OCI-LY7 (cell line): ENCODE data around the gene COCH. TPM values are rescaled to one million over a fixed set of nuclear protein-coding genes. Genes with fewer than 3 reads are reported as not detected.
A peak's percentile ranks its signal among the peaks of the same experiment; 100 is the strongest.

ENCODE experiments used
- BruUV-seq: library from RNA; stranded (reverse); fragments of 400-500 nt; replicated peaks from 2 replicates; lab custom pipeline; 2021; lab: Mats Ljungman, UMichigan
- CTCF ChIA-PET: fragments of 300-600 bp; sonication (Branson Sonifier 250); formaldehyde crosslinking; loops from one replicate; lab custom pipeline; 2022; ENCODE audit warnings: antibody characterized with exemption; ENCODE audit not compliant: unreplicated experiment; lab: Charles Lee
- POLR2A ChIA-PET: fragments of 300-600 bp; sonication (Branson Sonifier 250); formaldehyde crosslinking; loops from one replicate; lab custom pipeline; 2022; ENCODE audit warnings: antibody characterized with exemption; lab: Charles Lee
- DNase-seq: peaks from one replicate; pipeline ENCODE4 v3.0.0-alpha.2; 2015; ENCODE audit warnings: low spot score
- H2AFZ ChIP-seq: fragments of 200-600 bp; sonication (generic), shearing (Covaris generic); 2 replicates; pipeline ENCODE4 v1.6.1; 2014; ENCODE audit warnings: mild to moderate bottlenecking, antibody characterized with exemption, low read length, moderate library complexity
- H3K27ac ChIP-seq: fragments of 200-600 bp; sonication (generic); 2 replicates; pipeline ENCODE4 v1.5.1; 2014; ENCODE audit warnings: mixed run types, low read depth, mild to moderate bottlenecking, moderate library complexity, low read length, inconsistent platforms; ENCODE audit not compliant: poor library complexity, severe bottlenecking
- H3K36me3 ChIP-seq: fragments of 200-600 bp; sonication (generic); 2 replicates; pipeline ENCODE4 v1.6.1; 2014; ENCODE audit warnings: mild to moderate bottlenecking, antibody characterized with exemption, low read length, moderate library complexity, mixed read lengths; ENCODE audit not compliant: insufficient read depth
- H3K4me1 ChIP-seq: fragments of 200-600 bp; sonication (generic); 2 replicates; pipeline ENCODE4 v1.5.1; 2014; ENCODE audit warnings: mild to moderate bottlenecking, low read length; ENCODE audit not compliant: insufficient read depth, poor library complexity, severe bottlenecking
- H3K4me2 ChIP-seq: fragments of 200-600 bp; sonication (generic); 2 replicates; pipeline ENCODE4 v1.6.1; 2014; ENCODE audit warnings: mild to moderate bottlenecking, low read length
- H3K4me3 ChIP-seq: fragments of 200-600 bp; sonication (generic); 2 replicates; pipeline ENCODE4 v1.5.1; 2014; ENCODE audit warnings: mild to moderate bottlenecking, low read depth, low read length; ENCODE audit not compliant: poor library complexity, severe bottlenecking
- H3K79me2 ChIP-seq: fragments of 200-600 bp; sonication (generic); 2 replicates; pipeline ENCODE4 v1.6.1; 2016; ENCODE audit warnings: low read depth, mild to moderate bottlenecking, low read length, moderate library complexity, mixed read lengths; ENCODE audit not compliant: insufficient read depth
- H3K9me2 ChIP-seq: fragments of 200-600 bp; sonication (generic); 2 replicates; pipeline ENCODE4 v1.6.1; 2016; ENCODE audit warnings: mild to moderate bottlenecking, low read length, mixed read lengths; ENCODE audit not compliant: insufficient read depth
- H3K9me3 ChIP-seq: fragments of 200-600 bp; sonication (generic); 2 replicates; pipeline ENCODE4 v1.6.1; 2014; ENCODE audit warnings: mild to moderate bottlenecking, mixed run types, low read length, mixed read lengths
- H4K20me1 ChIP-seq: fragments of 200-600 bp; sonication (generic); 2 replicates; pipeline ENCODE4 v1.6.1; 2014; ENCODE audit warnings: mild to moderate bottlenecking, antibody characterized with exemption, low read length, moderate library complexity, mixed read lengths; ENCODE audit not compliant: insufficient read depth
- EZH2phosphoT487 ChIP-seq: fragments of 200-600 bp; sonication (generic); IDR thresholded peaks from 2 replicates; pipeline ENCODE4 v1.6.1; 2018; ENCODE audit warnings: low read depth, borderline replicate concordance, mild to moderate bottlenecking, mixed run types, antibody characterized with exemption, low read length, moderate library complexity, mixed read lengths
- intact Hi-C: fragments of 100-400 bp; cut with micrococcal nuclease; formaldehyde crosslinking; loops from one replicate; pipeline ENCODE4 v1.10.0; 2022; ENCODE audit not compliant: unreplicated experiment
- total RNA-seq, 2 experiments: library from RNA; depleted of rRNA in 1 of 2; stranded (reverse); fragments of >200 nt in 1 of 2; shearing (Covaris generic) in 1 of 2; gene quantifications; 2 replicates each; pipeline ENCODE4 v1.2.3, GENCODE V29; 2014 to 2022
- TF ChIP-seq, protein P1 (sequence below): fragments of 200-600 bp; sonication (generic); conservative IDR thresholded peaks from 2 replicates; pipeline ENCODE4 v1.5.1; 2014; ENCODE audit warnings: mild to moderate bottlenecking, antibody characterized with exemption, low read length, moderate library complexity, mixed read lengths

The COCH gene
- total RNA-seq, 2 experiments from 2014 or later: 18.7 to 19.8 TPM

DNA sequence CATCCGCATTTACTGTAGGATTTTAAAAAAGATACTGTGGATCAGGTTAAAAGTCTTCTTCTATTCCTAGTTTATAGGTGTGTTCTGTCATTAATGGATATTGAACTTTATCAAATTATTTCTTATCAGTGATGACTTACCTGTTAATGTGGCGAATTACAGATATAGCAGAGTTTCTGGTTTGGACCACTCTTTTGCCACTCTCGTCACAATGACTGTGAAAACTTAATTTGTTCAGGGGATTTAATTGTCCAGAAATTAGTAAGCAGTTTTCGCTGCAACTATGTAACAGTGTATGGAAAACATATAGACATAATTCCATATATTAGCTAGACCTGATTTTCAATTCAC, 14.9 kb downstream of the COCH start:
- H3K9me2 ChIP-seq: no peaks in the 10 kb centered on the region
- POLR2A ChIA-PET: interaction anchor here (0.7 to 0.8 kb wide), 2 partner anchors 10 to 69 kb away, joined by 3 read pairs; no protein-coding TSS in a partner anchor
- H3K4me2 ChIP-seq: no peak overlapping the region
- H3K4me1 ChIP-seq: no peaks in the 10 kb centered on the region
- no peak overlapping the region for H3K27ac ChIP-seq
- intact Hi-C loops: no loop called here
- no peaks in the 10 kb centered on the region for H4K20me1 ChIP-seq
- TF ChIP-seq, protein P1, sequence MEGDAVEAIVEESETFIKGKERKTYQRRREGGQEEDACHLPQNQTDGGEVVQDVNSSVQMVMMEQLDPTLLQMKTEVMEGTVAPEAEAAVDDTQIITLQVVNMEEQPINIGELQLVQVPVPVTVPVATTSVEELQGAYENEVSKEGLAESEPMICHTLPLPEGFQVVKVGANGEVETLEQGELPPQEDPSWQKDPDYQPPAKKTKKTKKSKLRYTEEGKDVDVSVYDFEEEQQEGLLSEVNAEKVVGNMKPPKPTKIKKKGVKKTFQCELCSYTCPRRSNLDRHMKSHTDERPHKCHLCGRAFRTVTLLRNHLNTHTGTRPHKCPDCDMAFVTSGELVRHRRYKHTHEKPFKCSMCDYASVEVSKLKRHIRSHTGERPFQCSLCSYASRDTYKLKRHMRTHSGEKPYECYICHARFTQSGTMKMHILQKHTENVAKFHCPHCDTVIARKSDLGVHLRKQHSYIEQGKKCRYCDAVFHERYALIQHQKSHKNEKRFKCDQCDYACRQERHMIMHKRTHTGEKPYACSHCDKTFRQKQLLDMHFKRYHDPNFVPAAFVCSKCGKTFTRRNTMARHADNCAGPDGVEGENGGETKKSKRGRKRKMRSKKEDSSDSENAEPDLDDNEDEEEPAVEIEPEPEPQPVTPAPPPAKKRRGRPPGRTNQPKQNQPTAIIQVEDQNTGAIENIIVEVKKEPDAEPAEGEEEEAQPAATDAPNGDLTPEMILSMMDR: no peak
- no peak for TF ChIP-seq EZH2phosphoT487
- DNase-seq: no peak
- H3K36me3 ChIP-seq: peaks cover 11% of the 10 kb centered on the region
- CTCF ChIA-PET: no interaction called here
- no peak overlapping the region for H2AFZ ChIP-seq
- H3K79me2 ChIP-seq: no peaks in the 10 kb centered on the region
- BruUV-seq: TSS peak; percentile 25
- no peak overlapping the region for H3K4me3 ChIP-seq
- no peaks in the 10 kb centered on the region for H3K9me3 ChIP-seq

DNA sequence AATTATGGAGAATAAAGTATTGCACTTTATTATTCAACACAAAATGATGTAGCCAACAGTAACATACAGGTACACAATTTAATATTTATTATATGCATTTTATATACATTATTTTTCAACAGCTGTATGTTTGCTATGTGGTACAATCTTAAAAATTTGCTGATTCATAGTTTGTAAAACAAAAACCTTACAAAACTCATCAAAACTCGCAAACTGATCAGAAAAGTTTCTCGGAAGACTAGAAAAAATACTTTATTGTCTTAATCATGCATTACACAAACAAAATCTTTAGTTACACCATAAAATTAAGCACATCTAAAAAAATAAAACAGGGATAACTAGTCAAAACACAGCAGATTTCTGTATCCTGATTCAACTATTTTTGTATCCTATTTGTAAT, 19.5 kb downstream of the COCH start:
- no peak for TF ChIP-seq EZH2phosphoT487
- TF ChIP-seq, protein P1: no peak
- H3K4me2 ChIP-seq: no peak overlapping the region
- H3K9me2 ChIP-seq: no peaks in the 10 kb centered on the region
- CTCF ChIA-PET: no interaction called here
- no peaks in the 10 kb centered on the region for H3K4me1 ChIP-seq
- DNase-seq: no peak
- no TSS peak for BruUV-seq
- H4K20me1 ChIP-seq: no peaks in the 10 kb centered on the region
- peaks cover 43% of the 10 kb centered on the region for H3K36me3 ChIP-seq
- H3K27ac ChIP-seq: no peak overlapping the region
- intact Hi-C loops: no loop called here
- no peaks in the 10 kb centered on the region for H3K9me3 ChIP-seq
- H3K79me2 ChIP-seq: no peaks in the 10 kb centered on the region
- no peak overlapping the region for H2AFZ ChIP-seq
- H3K4me3 ChIP-seq: no peak overlapping the region
- POLR2A ChIA-PET: interaction anchor here (2.1 kb wide), 1 partner anchor 11 kb away, joined by 9 read pairs; no protein-coding TSS in a partner anchor

DNA sequence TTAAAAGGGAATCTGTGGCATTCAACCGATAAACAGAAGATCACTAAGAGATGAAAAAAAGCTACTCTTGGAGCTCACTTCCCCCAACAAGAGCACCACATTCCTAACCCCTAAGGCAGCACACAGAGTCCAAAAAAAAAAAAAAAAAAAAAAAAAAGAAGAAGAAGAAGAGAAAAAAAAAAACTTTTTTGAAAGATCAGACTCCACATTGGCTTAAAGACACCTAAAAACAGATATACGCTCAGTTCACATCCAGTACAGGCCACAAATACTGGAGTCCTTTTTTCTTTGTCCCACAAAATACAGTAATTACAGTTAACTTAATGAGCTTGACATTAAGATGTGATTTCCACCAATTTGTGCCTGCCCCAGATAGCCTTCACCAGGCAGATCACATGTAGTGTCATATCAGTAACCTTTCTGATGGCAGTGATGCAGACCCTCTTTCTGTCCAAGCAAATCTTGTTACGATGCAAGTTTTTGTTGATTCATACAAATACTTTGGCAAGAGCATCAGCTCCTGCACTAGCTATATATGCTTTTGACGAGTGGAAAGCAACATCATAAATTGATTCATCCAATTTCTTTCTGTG, 20.7 kb downstream of the COCH start:
- Histone ChIP-seq H3K36me3 (peaks cover 52% of the 10 kb centered on the region), H4K20me1 (no peaks in the 10 kb centered on the region), H3K4me1 (no peaks in the 10 kb centered on the region), H3K4me2 (no peak overlapping the region), H2AFZ (no peak overlapping the region), H3K27ac (no peak overlapping the region), H3K9me3 (no peaks in the 10 kb centered on the region), H3K9me2 (no peaks in the 10 kb centered on the region), H3K4me3 (no peak overlapping the region), H3K79me2 (no peaks in the 10 kb centered on the region)
- intact Hi-C loops: no loop called here
- TF ChIP-seq, protein P1: no peak
- no peak for TF ChIP-seq EZH2phosphoT487
- no TSS peak for BruUV-seq
- CTCF ChIA-PET: no interaction called here
- no peak for DNase-seq
- POLR2A ChIA-PET: interaction anchor here (0.6 to 2.1 kb wide), 5 partner anchors 10 to 158 kb away, joined by 3 to 11 read pairs (median 4); partner anchors contain the start of gene AP4S1
